22Rv1 (cell line): ENCODE data around the gene TCERG1L.

ENCODE experiments used
- ZFX ChIP-seq: fragments of 450-650 bp; IDR thresholded peaks from 2 replicates; pipeline ENCODE4 v1.6.1; 2017; ENCODE audit warnings: antibody characterized with exemption, borderline replicate concordance
- TF ChIP-seq, protein P1 (sequence below): fragments of 450-650 bp; IDR thresholded peaks from 2 replicates; pipeline ENCODE4 v1.5.1; 2017; ENCODE audit warnings: mild to moderate bottlenecking

DNA sequence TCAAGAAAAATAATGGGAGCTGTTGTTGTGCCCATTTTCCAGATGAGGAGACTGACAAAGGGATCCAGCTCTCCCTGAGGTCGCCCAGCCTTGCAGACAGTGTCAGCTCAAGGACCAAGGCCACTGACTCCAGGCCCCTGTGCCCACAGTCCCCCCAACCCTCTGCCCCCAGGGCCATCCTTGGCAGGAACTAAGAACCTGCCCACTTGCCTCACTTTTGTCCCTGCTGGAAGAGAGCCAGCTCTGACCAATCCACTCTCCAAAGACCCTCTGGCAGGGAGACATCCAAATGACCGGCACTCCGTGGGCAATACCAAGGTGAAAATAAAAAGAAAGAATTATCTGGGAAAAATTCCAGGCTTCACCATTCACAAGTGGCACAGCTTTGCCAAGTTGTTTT, 101.3 kb downstream of the TCERG1L start:
- TF ChIP-seq, protein P1, sequence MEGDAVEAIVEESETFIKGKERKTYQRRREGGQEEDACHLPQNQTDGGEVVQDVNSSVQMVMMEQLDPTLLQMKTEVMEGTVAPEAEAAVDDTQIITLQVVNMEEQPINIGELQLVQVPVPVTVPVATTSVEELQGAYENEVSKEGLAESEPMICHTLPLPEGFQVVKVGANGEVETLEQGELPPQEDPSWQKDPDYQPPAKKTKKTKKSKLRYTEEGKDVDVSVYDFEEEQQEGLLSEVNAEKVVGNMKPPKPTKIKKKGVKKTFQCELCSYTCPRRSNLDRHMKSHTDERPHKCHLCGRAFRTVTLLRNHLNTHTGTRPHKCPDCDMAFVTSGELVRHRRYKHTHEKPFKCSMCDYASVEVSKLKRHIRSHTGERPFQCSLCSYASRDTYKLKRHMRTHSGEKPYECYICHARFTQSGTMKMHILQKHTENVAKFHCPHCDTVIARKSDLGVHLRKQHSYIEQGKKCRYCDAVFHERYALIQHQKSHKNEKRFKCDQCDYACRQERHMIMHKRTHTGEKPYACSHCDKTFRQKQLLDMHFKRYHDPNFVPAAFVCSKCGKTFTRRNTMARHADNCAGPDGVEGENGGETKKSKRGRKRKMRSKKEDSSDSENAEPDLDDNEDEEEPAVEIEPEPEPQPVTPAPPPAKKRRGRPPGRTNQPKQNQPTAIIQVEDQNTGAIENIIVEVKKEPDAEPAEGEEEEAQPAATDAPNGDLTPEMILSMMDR = no peak
- TF ChIP-seq ZFX = no peak
